Inflammatory macrophage (primary cell): Measurements from ENCODE around the gene HFM1.
"Not testable (repeated sequence)": the region's sequence is repeated elsewhere in the genome, so short reads cannot be mapped to it uniquely, and the experiment has no call there.

Experiments
- DNase-seq, 2 donors: peaks; one replicate each; pipeline ENCODE4 v3.0.0-alpha.2; 2020 to 2022

Gene HFM1

DNA sequence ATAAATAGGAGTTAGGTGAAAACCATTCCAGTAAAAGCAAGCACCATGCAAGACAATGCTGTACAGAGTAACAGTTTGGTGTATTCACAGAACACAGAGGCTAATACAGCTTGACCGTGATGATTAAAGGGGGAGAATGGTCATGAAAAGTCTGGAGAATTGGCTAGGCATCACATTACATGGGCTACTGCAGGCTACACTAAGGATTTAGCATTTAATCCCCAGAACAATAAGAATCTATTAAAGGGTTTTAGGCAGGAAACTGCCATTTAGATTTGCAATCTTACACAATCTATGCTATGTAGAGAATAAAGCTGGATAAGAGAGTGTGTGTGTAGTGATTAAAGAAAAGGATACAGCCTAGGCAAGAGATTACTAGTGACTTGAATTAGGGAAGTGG, 30.6 kb downstream of the HFM1 start:
- DNase-seq = no peak

DNA sequence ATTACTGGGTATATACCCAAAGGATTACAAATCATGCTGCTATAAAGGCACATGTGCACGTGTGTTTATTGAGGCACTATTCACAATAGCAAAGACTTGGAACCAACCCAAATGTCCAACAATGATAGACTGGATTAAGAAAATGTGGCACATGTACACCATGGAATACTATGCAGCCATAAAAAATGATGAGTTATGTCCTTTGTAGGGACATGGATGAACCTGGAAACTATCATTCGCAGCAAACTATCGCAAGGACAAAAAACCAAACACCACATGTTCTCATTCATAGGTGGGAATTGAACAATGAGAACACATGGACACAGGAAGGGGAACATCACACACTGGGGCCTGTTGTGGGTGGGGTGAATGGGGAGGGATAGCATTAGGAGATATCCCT, 32.4 kb downstream of the HFM1 start:
- DNase-seq = not testable (repeated sequence)

DNA sequence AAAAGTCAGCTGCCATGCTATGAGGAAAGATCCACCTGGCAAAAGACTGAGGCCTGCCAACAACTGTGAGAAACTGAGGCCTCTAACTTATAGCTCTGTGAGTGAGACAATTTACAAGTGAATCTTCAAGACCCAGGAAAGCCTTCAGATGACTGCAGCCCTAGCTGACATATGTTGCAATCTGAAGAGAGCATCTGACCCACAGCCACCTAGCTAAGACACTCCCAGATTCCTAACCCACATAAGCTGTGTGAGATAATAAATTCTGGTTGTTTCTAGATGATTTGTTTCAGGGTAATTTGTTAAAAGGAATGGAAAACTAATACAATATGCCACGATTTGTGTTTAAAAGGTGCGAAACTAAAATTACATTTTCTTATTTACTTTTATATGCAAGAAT, 55.1 kb downstream of the HFM1 start:
- DNase-seq = peak in 1 of 2 donors; percentile 17

DNA sequence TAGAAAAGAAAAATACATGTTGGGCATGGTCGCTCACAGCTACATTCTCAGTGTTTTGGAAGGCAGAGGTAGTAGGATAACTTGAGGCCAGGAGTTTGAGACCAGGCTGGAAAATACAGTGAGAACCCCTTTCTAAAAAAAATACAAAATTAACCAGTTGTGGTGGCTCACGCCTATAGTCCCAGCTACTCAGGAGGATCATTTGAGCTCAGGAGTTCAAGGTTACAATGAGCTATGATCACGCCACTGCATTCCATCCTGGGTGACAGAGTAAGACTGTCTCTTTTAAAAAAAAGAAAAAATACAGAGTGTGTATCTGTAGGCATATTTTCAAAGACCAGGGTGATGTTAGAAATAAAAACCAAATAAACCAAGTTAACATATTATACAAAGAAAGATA, 57.8 kb downstream of the HFM1 start:
- no peak for DNase-seq

DNA sequence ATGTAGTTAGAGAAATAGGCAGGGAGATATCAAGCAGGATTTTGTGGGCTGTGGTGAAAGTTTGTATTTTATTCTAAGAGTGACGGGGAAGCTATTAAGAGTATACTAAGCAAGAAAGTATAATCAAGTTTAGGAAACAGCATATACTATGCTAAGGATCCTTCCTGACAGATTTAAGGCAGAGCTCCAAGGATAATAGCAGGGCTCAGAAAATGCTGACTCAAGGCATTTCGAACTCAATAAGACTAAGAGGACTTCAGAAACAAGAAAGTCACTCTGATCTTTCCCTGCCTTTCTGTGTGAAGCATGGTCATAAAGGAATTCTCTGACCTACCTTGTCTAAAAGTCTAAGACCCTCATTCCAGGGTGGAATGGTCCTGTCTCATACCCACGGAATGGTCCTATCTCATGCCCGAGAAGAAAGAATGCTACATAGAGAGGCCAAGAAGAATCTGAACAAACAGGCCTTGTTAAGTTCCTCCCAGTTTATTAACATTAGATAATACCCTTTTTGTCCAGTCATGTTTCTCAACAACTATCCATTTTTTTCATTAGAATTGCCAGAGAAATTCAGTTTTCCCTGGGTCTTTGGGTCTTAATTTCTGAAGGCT, 59.1 kb downstream of the HFM1 start:
- no peak for DNase-seq

DNA sequence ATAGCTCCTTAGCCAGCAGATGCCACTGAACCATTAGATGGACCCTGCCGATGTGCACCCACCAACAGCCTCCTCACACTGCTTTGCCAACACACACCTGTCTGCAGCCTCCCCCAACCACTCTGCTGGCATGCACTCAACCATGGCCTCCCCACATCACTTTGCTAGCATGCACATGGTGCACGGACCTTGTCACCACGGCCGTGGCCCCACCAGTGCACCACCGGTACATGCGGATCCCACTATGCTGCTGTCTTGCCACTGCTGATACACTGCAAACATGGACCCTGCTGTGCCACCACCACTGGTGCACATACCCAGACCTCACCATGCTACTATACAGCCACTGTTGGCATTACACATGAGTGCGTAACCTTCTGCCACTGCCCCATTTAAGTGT, 66.1 kb downstream of the HFM1 start:
- DNase-seq = no peak

DNA sequence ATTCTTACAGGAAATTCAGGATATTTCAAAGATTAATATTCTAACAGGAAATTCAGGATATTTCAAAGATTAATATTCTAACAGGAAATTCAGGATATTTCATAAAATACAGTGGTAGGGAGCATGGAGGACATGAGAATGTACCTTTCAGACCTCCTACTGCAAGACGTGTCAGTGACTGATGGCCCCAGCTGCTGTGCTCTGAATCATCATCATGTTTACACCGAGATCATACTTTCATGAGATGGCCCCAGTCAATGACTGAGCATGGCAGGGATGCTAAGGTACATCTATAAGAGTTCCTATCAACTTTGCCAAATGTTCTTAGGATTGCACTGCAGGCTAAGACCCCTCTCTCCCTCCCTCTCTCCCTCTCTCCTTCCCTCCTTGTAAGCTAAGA, 69.0 kb downstream of the HFM1 start:
- DNase-seq = no peak

DNA sequence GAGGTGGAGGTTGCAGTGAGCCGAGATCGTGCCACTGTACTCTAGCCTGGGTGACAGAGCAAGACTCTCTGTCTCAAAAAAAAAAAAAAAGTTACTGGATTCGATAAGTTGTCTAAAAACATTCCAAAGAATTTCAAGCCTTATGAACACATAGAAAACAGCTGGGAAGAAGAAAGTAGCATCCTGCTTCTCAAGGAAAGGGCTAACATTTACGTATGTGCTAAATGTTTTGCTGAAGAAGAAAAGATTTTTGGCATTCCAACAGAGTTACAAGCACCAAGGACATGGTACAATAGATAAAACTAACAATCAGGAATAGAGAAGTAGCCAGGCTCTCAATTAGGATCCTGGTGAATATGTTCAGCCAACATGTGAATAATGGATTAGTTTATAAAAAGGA, 69.8 kb downstream of the HFM1 start:
- no peak for DNase-seq

DNA sequence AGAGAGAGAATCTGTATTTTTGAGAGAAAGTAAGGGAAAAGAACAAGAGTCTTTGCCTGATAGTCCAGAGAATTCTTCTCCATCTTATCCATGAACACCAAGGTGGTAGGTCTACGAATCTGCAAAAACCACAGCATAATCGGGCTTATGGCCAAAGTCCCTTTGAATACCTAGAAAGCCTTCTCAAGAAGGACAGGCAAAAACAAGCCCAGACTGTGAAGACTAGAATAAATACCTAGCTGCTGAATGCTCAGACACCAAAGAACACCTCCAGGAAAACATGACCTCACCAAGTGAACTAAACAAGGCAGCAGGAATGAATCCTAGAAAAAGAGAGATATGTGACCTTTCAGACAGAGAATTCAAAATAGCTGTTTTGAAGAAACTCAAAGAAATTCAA, 79.2 kb downstream of the HFM1 start:
- DNase-seq = no peak

DNA sequence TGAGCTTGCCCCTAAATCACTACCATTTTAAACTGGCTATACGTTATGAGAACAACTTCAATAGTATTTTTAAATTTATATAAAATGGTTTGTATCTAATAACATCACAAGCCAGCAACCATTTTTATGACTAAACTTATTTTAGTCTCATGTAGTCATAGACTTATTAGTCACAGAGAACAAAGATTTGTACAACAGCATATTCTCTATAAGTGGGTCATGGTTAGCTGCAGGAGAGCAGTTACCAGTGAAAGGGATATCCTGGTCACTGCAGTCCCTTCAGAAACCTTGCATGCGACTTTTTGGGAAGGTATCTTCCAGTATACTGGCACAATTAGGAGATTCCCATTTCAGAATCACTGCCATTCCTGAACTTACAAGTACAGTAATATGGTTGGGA, 90.0 kb downstream of the HFM1 start:
- no peak for DNase-seq

DNA sequence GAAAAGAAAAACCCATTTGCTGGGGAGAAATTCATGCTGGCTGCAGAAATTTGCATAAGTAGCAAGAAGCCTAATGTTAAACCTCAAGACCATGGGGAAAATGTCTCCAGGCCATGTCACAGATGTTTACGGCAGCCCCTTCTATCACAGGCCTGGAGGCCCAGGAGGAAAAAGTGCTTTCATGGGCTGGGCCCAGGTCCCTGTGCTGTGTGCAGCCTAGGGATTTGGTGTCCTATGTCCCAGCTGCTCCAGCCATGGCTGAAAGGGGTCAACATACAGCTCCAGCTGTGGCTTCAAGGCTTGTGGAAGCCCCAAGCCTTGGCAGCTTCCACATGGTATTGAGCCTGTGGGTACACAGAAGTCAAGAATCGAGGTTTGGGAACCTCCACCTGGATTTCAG, 93.0 kb downstream of the HFM1 start:
- DNase-seq = no peak

DNA sequence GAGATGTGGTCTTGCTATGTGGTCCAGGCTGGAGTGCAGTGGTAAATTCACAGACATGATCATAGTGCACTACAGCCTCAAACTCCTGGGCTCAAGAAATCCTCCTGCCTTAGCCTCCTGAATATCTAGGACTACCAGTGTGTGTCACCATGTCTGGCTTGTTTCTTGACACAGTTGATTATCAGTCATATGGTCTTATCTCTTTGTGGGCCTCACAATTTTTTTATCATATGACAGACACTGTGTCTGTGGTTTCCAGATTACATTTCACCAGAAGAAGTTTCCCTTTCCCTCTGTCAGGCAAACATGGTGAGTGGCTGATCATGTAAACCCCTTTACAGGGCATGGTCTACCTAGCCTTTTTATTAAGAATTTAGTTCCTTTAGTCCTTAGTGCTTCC, 96.1 kb downstream of the HFM1 start:
- no peak for DNase-seq

DNA sequence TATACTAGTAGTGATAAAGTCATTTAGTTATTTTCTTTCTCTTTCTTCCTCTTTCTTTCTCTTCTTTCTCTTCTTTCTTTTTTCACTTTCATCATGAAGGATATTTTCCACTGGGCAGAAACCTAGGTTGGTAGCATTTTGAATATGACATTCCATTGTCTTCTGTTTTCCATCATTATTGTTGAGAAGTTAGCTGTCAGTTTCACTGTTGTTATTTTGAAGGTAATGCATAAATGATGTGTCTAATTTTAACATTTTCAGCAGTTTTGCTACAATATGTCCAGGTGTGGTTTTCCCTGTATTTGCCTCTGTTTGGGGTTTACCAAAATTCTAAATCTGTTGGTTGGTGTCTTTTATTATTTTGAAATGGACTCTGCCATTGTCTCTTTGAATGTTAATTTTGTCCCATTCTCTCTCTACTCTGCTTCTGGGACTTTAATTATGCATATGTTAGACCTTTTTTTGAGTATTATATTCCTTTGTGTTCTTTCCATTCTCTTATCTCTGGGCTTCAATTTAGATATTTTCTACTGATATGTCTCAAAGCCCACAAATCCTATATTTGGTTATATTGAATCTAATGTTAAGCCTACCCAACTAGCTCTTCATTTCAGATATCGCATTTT, 96.7 kb downstream of the HFM1 start:
- DNase-seq = no peak

DNA sequence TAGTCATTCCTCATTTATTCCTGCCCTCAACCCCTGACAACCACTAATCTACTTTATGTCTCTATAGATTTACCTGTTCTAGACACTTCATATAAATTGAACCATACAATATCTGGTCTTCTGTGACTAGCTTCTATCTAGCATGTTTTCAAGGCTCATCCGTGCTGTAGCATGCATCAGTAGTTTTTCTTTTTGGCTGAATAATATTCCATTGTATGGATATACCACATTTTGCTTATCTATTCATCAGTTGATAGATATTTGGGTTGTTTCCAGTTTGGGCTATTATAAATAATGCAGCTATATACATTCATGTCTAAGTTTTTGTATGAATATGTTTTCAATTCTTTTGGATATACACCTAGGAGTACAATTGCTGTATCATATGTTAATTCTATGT, 101.5 kb downstream of the HFM1 start:
- DNase-seq = no peak

DNA sequence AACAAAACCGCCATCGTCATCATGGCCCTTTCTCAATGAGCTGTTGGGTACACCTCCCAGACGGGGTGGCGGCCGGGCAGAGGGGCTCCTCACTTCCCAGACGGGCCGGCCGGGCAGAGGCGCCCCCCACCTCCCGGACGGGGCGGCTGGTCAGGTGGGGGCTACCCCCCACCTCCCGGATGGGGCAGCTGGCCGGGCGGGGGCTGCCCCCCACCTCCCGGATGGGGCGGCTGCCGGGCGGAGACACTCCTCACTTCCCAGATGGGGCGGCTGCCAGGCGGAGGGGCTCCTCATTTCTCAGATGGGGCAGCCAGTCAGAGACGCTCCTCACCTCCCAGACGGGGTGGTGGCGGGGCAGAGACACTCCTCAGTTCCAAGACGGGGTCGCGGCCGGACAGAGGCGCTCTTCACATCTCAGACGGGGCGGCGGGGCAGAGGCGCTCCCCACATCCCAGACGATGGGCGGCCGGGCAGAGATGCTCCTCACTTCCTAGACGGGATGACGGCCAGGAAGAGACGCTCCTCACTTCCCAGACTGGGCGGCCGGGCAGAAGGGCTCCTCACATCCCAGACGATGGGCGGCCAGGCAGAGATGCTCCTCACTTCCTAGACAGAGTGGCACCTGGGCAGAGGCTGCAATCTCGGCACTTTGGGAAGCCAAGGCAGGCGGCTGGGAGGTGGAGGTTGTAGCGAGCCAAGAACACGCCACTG, 115.6 kb downstream of the HFM1 start:
- not testable (repeated sequence) for DNase-seq

DNA sequence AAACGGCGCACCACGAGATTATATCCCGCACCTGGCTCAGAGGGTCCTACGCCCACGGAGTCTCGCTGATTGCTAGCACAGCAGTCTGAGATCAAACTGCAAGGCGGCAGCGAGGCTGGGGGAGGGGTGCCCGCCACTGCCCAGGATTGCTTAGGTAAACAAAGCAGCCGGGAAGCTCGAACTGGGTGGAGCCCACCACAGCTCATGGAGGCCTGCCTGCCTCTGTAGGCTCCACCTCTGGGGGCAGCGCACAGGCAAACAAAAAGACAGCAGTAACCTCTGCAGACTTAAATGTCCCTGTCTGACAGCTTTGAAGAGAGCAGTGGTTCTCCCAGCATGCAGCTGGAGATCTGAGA, 117.7 kb downstream of the HFM1 start:
- DNase-seq = not testable (repeated sequence)

DNA sequence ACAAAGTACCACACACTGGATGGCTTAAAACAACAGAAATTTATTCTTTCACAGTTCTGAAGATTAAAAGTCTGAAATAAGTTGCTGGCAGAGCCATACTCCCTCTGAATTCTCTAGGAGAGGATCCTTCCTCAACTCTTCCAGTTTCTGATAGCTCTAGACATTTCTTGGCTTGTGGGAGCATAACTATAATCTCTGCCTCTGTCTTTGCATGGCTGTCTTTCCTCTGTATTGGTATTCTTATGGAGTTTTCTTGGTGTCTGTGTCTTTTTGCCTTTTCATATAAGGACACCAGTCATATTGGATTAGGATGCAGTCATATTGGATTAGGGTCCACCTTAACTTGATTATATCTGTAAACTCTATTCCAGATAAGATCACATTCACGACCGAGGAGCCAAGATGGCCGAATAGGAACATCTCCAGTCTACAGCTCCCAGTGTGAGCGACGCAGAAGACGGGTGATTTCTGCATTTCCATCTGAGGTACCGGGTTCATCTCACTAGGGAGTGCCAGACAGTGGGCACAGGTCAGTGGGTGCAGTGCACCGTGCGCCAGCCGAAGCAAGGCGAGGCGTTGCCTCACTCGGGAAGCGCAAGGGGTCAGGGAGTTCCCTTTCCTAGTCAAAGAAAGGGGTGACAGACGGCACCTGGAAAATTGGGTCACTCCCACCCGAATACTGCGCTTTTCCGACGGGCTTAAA, 118.2 kb downstream of the HFM1 start:
- not testable (repeated sequence) for DNase-seq

DNA sequence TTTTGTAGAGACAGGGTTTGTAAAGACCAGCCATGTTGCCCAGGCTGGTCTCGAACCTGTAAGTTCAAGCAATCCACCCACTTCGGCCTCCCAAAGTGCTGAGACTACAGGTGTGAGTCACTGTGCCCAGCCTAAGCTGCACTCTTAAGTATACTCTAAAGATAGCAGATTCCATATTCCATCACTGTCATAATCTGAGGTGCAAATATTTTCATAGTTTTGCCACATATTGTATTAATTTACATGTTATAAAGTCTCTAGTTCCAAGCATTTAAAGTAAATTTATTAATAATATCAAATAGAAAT, 121.3 kb downstream of the HFM1 start:
- DNase-seq = no peak

DNA sequence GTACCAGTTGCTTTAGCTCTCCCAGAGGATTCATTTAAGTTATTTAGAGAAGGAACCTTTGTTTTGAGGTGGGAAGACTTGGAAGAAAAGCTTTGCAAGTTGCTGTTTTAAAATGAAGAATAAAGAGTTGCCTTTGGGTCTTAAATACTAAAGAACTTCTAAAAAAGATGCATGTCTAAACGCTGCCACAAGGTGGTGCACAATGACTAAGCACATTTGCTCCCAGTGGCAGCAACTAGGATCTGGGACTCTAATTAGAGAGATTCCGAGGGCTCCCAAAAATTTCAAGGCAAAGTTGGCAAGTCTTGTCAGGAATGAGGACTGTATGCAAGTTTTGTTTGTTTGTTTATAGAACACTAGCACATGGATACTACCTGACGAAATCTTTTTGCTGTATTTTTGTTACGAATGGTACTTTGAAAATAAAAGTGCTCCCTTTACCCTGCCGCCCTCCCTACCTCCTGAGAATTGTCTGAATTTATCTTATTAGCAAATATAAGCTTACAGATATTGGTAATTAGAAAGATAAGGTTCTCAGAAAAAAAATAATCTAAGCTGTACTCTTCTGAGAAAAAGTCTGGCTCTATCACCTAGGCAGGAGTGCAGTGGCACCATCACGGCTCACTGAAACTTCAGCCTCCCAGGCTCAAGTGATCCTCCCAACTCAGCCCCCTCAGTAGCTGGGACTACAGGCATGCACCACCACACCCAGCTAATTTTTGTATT, 121.8 kb downstream of the HFM1 start:
- peak; percentile 64 to 72 for DNase-seq

DNA sequence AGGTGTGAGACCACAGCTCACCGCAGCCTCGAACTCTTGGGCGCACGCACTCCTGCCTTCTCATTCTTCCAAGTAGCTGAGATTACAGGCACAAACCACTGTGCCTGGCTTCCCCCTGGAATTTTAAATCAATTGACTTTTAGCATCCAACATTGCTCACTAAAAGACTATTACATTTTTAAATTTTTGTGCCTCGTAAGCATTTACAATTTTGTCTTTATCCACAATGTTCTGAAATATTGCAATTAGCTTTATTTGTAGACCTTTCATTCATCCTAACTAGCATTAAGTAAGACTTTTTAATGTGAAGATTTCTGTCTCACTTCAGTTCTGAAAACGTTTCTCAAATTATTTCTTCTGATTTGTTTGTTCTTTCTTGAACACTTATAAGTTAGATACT, 122.9 kb downstream of the HFM1 start:
- no peak for DNase-seq

DNA sequence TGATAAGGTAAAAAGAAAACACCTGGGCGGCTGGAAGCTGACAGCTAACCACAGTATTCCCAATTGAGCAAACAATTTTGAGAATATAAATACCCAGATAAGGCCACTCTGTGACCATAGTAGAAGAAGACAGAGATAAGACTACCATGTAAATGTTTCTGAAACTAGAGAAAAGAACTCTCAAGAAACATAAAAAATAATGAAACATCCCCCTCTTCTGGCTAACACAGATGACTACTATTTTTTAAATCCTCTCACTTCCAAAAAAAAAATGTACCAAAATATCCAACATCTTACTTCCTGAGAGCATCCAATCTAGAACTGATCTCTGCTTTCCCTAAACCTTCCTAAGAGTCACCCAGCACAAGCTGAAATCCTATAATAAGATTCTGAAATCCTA, 125.9 kb downstream of the HFM1 start:
- DNase-seq = no peak

DNA sequence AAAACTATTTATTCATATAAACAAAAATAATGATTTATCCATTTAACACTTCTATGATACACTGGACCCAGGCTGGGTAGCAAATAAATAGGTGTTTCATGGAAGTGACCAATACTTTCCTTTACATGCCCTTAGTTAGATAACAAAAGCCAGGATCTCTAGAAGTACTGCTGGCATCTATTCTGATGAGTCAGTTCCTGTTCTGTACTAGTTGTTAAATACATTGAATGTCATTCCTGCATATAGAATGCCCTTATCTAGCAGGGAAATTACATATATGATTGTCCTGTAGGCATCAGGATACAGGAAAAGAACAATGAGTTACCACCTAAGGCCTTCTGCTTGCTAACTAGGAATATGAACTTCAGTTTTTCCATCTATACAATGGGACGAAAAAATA, 130.8 kb downstream of the HFM1 start:
- DNase-seq = no peak

DNA sequence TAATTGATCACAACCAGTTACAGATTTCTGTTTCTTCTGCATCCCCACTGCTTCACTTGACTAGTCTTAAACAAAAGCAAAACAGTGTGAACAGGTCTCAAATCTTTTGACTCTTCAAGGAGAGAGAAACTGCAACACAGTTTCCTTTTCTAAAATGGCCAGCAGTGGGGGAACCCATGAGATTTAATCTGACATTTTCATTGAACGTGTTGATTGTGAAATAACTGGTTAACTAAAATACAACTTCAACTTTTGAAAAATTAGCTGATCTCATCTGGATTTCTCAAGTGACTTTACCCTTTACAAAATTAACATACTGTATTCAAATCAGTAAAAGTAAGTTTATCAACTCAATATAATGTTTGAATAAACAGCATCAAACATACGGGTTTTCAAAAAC, 143.0 kb downstream of the HFM1 start:
- no peak for DNase-seq
